H1 (cell line): ENCODE data around the gene FAM227B. TPM values are rescaled to one million over a fixed set of nuclear protein-coding genes. Genes with fewer than 3 reads are reported as not detected.

Experiments used
- CTCF ChIA-PET: fragments of 300-600 bp; sonication (Branson Sonifier 250); formaldehyde crosslinking; loops from one replicate; lab custom pipeline; 2021; ENCODE audit not compliant: partially characterized antibody; lab: Charles Lee
- POLR2A ChIA-PET: fragments of 300-600 bp; sonication (Branson Sonifier 250); formaldehyde crosslinking; loops from one replicate; lab custom pipeline; 2021; ENCODE audit warnings: inconsistent platforms; ENCODE audit not compliant: partially characterized antibody; lab: Charles Lee
- DNase-seq, 2 experiments: peaks; one replicate each; pipeline versions ENCODE4 v3.0.0 to v3.0.0-alpha.2; 2010 to 2022; ENCODE audit warnings: low spot score in 2 of 2, low read depth in 1 of 2, mixed read lengths in 1 of 2
- FAIRE-seq: peaks from 2 replicates; lab custom pipeline; 2011; peaks lifted over from hg19 to GRCh38; lab: Jason Lieb, UNC
- H2AFZ ChIP-seq: 2 replicates; pipeline ENCODE4 v1.8.1; 2012; ENCODE audit warnings: low read length, inconsistent platforms
- H2AK5ac ChIP-seq: 2 replicates; pipeline ENCODE4 v1.6.1; 2013; ENCODE audit warnings: low read depth, low read length
- H2BK120ac ChIP-seq: replicated peaks from 2 replicates; pipeline ENCODE3; 2013; ENCODE audit warnings: low read depth, low read length, inconsistent platforms
- H2BK12ac ChIP-seq: 2 replicates; pipeline ENCODE4 v1.6.1; 2013; ENCODE audit warnings: low read depth, low read length
- H2BK15ac ChIP-seq: 2 replicates; pipeline ENCODE4 v1.6.1; 2013; ENCODE audit warnings: low read length
- H2BK20ac ChIP-seq: 2 replicates; pipeline ENCODE4 v1.6.1; 2013; ENCODE audit warnings: low read length
- H2BK5ac ChIP-seq: 2 replicates; pipeline ENCODE4 v1.6.1; 2013; ENCODE audit warnings: low read depth, low read length
- H3K14ac ChIP-seq: 2 replicates; pipeline ENCODE4 v1.6.1; 2013; ENCODE audit warnings: inconsistent platforms; ENCODE audit not compliant: insufficient read length
- H3K18ac ChIP-seq: 2 replicates; pipeline ENCODE4 v1.6.1; 2013; ENCODE audit warnings: low read length; ENCODE audit errors: extremely low read depth
- H3K23ac ChIP-seq: 2 replicates; pipeline ENCODE4 v1.6.1; 2013; ENCODE audit warnings: inconsistent platforms; ENCODE audit not compliant: insufficient read length
- H3K23me2 ChIP-seq: 2 replicates; pipeline ENCODE4 v1.6.1; 2013; ENCODE audit warnings: low read depth, low read length
- H3K27ac ChIP-seq: 2 replicates; pipeline ENCODE4 v1.6.1; 2011; ENCODE audit warnings: low read depth, low read length, inconsistent platforms
- H3K27me3 ChIP-seq, 4 experiments: replicated peaks in 1 of 4; 1 replicate in 1 of 4; 2 replicates in 3 of 4; pipeline versions ENCODE4 v1.6.1 to v1.8.1; 2011 to 2013; ENCODE audit warnings: low read length in 3 of 4, mild to moderate bottlenecking in 3 of 4, inconsistent platforms in 2 of 4, mixed read lengths in 2 of 4, moderate library complexity in 1 of 4; ENCODE audit not compliant: control insufficient read depth in 3 of 4, insufficient read depth in 3 of 4; ENCODE audit errors: extremely low read depth in 1 of 4
- H3K36me3 ChIP-seq, 4 experiments: 2 replicates each; pipeline versions ENCODE4 v1.6.1 to v1.8.1; 2011 to 2013; ENCODE audit warnings: mild to moderate bottlenecking in 4 of 4, low read length in 3 of 4, moderate library complexity in 2 of 4, control low read depth in 1 of 4, inconsistent platforms in 1 of 4; ENCODE audit not compliant: insufficient read depth in 4 of 4, control insufficient read depth in 2 of 4
- H3K4ac ChIP-seq: replicated peaks from 2 replicates; pipeline ENCODE3; 2013; ENCODE audit warnings: low read length, low read depth, mixed read lengths, inconsistent platforms; ENCODE audit not compliant: insufficient read length
- H3K4me1 ChIP-seq, 4 experiments: replicated peaks in 1 of 4; 1 replicate in 1 of 4; 2 replicates in 3 of 4; pipeline versions ENCODE4 v1.6.1 to v1.8.1; 2011 to 2013; ENCODE audit warnings: low read length in 3 of 4, inconsistent platforms in 2 of 4, mixed read lengths in 1 of 4; ENCODE audit not compliant: insufficient read depth in 4 of 4, control insufficient read depth in 3 of 4
- H3K4me2 ChIP-seq, 2 experiments: 2 replicates each; pipeline versions ENCODE4 v1.6.1 to v1.8.1; 2011 to 2013; ENCODE audit warnings: low read depth in 2 of 2, low read length in 2 of 2, control low read depth in 1 of 2, inconsistent platforms in 1 of 2, mild to moderate bottlenecking in 1 of 2; ENCODE audit not compliant: insufficient read depth in 1 of 2
- H3K4me3 ChIP-seq, 4 experiments: fragments of 200-600, 300-600 bp in 1 of 4; sonication (generic), shearing (Covaris generic), sonication (Bioruptor Twin) in 1 of 4; 2 replicates each; pipeline versions ENCODE4 v1.5.1 to v1.8.1; 2011 to 2016; ENCODE audit warnings: low read length in 4 of 4, low read depth in 3 of 4, control low read depth in 2 of 4, inconsistent platforms in 2 of 4, mild to moderate bottlenecking in 2 of 4, mixed read lengths in 1 of 4, moderate library complexity in 1 of 4; ENCODE audit not compliant: insufficient read depth in 2 of 4; ENCODE audit errors: extremely low read depth in 1 of 4
- H3K56ac ChIP-seq: replicated peaks from 2 replicates; pipeline ENCODE3; 2013; ENCODE audit warnings: low read depth, mild to moderate bottlenecking, mixed read lengths, low read length, inconsistent platforms; ENCODE audit not compliant: insufficient read length
- H3K79me1 ChIP-seq: 2 replicates; pipeline ENCODE4 v1.6.1; 2013; ENCODE audit warnings: low read depth, low read length, control low read depth
- H3K79me2 ChIP-seq, 2 experiments: 2 replicates each; pipeline versions ENCODE4 v1.6.1 to v1.8.1; 2012 to 2013; ENCODE audit warnings: low read length in 2 of 2, mild to moderate bottlenecking in 2 of 2, inconsistent platforms in 1 of 2; ENCODE audit not compliant: insufficient read depth in 2 of 2, control insufficient read depth in 1 of 2
- H3K9ac ChIP-seq, 4 experiments: replicated peaks in 1 of 4; 1 replicate in 1 of 4; 2 replicates in 3 of 4; pipeline versions ENCODE4 v1.6.1 to v1.8.1; 2011 to 2013; ENCODE audit warnings: low read depth in 3 of 4, low read length in 3 of 4, control low read depth in 2 of 4, mild to moderate bottlenecking in 2 of 4, moderate library complexity in 2 of 4, inconsistent platforms in 1 of 4; ENCODE audit errors: extremely low read depth in 1 of 4
- H3K9me3 ChIP-seq, 2 experiments: 2 replicates each; pipeline versions ENCODE4 v1.6.1 to v1.8.1; 2012 to 2013; ENCODE audit warnings: mild to moderate bottlenecking in 2 of 2, moderate library complexity in 2 of 2, control low read depth in 1 of 2, inconsistent platforms in 1 of 2, low read depth in 1 of 2, low read length in 1 of 2, mixed read lengths in 1 of 2; ENCODE audit not compliant: insufficient read depth in 2 of 2
- H4K20me1 ChIP-seq, 2 experiments: replicated peaks in 1 of 2; 2 replicates each; pipeline versions ENCODE3 to v1.8.1; 2011 to 2013; ENCODE audit warnings: inconsistent platforms in 2 of 2, low read length in 2 of 2, mild to moderate bottlenecking in 1 of 2; ENCODE audit not compliant: insufficient read depth in 2 of 2, control insufficient read depth in 1 of 2
- H4K5ac ChIP-seq: 2 replicates; pipeline ENCODE4 v1.6.1; 2013; ENCODE audit warnings: low read length, low read depth, mixed read lengths, inconsistent platforms; ENCODE audit not compliant: insufficient read length
- H4K8ac ChIP-seq: 2 replicates; pipeline ENCODE4 v1.8.0; 2013; ENCODE audit warnings: mild to moderate bottlenecking, moderate library complexity, low read length, inconsistent platforms; ENCODE audit not compliant: insufficient read depth; ENCODE audit errors: extremely low read depth
- H4K91ac ChIP-seq: replicated peaks from 2 replicates; pipeline ENCODE3; 2013; ENCODE audit warnings: low read length, mixed read lengths, inconsistent platforms; ENCODE audit not compliant: insufficient read length
- CTCF ChIP-seq, 3 experiments: IDR thresholded peaks; 1 replicate in 2 of 3; 2 replicates in 1 of 3; pipeline versions ENCODE4 v1.5.1 to v1.6.1; 2011; ENCODE audit warnings: low read length in 3 of 3, mild to moderate bottlenecking in 3 of 3, inconsistent platforms in 2 of 3, low read depth in 1 of 3, moderate library complexity in 1 of 3; ENCODE audit not compliant: insufficient read depth in 1 of 3; ENCODE audit errors: control extremely low read depth in 1 of 3
- SRF ChIP-seq: IDR thresholded peaks from 2 replicates; pipeline ENCODE4 v1.6.1; 2011; ENCODE audit warnings: mild to moderate bottlenecking, low read depth, low read length, moderate library complexity
- WGBS, 2 experiments: shearing (Covaris generic) in 1 of 2; methylation state at CpG; one replicate each; pipeline versions ENCODE4 v1.1.6 to v1.1.7; 2013 to 2015; ENCODE audit warnings: low lambda C conversion rate in 2 of 2, mixed read lengths in 2 of 2, inconsistent platforms in 1 of 2, low coverage in 1 of 2, missing lambda C conversion rate in 1 of 2; ENCODE audit not compliant: insufficient replicate concordance in 2 of 2, insufficient coverage in 1 of 2, insufficient read length in 1 of 2; ENCODE audit errors: extremely low coverage in 1 of 2, missing lambda C conversion rate in 1 of 2; 5-methylcytosine and 5-hydroxymethylcytosine counted together
- polyA plus RNA-seq, 7 experiments: library from polyadenylated mRNA; depleted of rRNA in 3 of 7; stranded (reverse) in 5 of 7; unstranded in 2 of 7; fragments of >200 nt in 5 of 7; fragments of 200-250 nt in 2 of 7; gene quantifications; 1 replicate in 5 of 7; 2 replicates in 1 of 7; 4 replicates in 1 of 7; pipeline versions ENCODE4 v1.2.1 to v1.2.3, GENCODE V29; 2011 to 2013; ENCODE audit warnings: missing spikeins in 2 of 7, mixed read lengths in 2 of 7
- total RNA-seq: library from RNA; stranded (reverse); fragmentation: NEBNext Ultra II Directional; extraction: Animal tissue kit (Norgen Biotek cat#: 25700); gene quantifications from 2 replicates; pipeline ENCODE4 v1.2.1, GENCODE V29; 2021

The FAM227B gene
- total and polyA plus RNA-seq, 2 of the 8 experiments (the other 6 are each of a cell fraction or from before 2014, with no cell fraction given): 4.0 to 6.5 TPM

DNA sequence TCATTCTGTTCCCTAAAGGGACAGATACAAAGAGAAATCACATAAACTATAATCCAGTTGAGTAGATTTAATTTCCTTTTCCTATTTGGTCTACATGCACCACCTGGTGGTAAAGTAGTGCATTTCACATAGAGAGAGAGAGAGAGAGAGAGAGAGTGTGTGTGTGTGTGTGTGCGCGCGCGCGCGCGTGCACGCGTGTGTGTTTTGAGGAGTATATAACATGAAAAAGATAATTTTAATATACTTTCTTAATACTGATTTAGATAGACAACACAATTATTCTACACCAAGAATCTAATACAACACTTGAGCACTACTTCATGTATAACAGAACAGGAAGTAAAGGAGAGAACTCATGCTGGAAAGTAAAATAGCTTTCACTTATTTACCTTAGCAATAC lies 198.6 kb downstream of the FAM227B start:
- CTCF ChIA-PET: interaction anchor here (0.6 to 9.5 kb wide), 55 partner anchors 9 to 718 kb away, joined by 3 to 153 read pairs (median 5); no protein-coding TSS in a partner anchor
- no peaks in the 10 kb centered on the region for H3K9me3 ChIP-seq
- no peak overlapping the region for H2AFZ ChIP-seq
- H2BK120ac ChIP-seq: no peak overlapping the region
- H3K4me3 ChIP-seq: no peak overlapping the region
- no peak overlapping the region for H3K23ac ChIP-seq
- no peak overlapping the region for H3K27ac ChIP-seq
- H3K4ac ChIP-seq: no peak overlapping the region
- no peak overlapping the region for H2BK12ac ChIP-seq
- H3K18ac ChIP-seq: no peak overlapping the region
- H3K4me2 ChIP-seq: no peak overlapping the region
- peaks cover 0 to 3% (median 0%) of the 10 kb centered on the region in 4 experiments; a peak in 1 of 7 replicates for H3K4me1 ChIP-seq
- H3K36me3 ChIP-seq: no peaks in the 10 kb centered on the region
- 17% methylated on average over 9 of the region's 9 CpGs; no CpG with 5 or more reads in 1 of the 2 experiments for WGBS, 2 experiments
- DNase-seq (no peak), FAIRE-seq (no peak)
- no peak overlapping the region for H2BK5ac ChIP-seq
- no peak overlapping the region for H4K91ac ChIP-seq
- no peaks in the 10 kb centered on the region for H4K20me1 ChIP-seq
- H2AK5ac ChIP-seq: no peak overlapping the region
- H4K5ac ChIP-seq: no peak overlapping the region
- no peaks in the 10 kb centered on the region for H3K23me2 ChIP-seq
- no peaks in the 10 kb centered on the region for H3K27me3 ChIP-seq
- H2BK15ac ChIP-seq: no peak overlapping the region
- no peaks in the 10 kb centered on the region for H3K79me1 ChIP-seq
- no peak overlapping the region for H3K56ac ChIP-seq
- H3K9ac ChIP-seq: no peak overlapping the region
- no peak overlapping the region for H2BK20ac ChIP-seq
- no peaks in the 10 kb centered on the region for H3K79me2 ChIP-seq
- H3K14ac ChIP-seq: no peak overlapping the region
- POLR2A ChIA-PET: interaction anchor here (0.6 to 1.5 kb wide), 2 partner anchors 79 to 187 kb away, joined by 3 to 5 read pairs; no protein-coding TSS in a partner anchor
- H4K8ac ChIP-seq: no peak overlapping the region
- TF ChIP-seq SRF (no peak), CTCF (IDR thresholded peaks at IDR 0.05; ENCODE audit: control extremely low read depth in 1 of 3, insufficient read depth in 1 of 3, low read depth in 1 of 3, low read length in 3 of 3) (peak; percentile 19 to 68 (median 48); a peak in 3 of 4 replicates)
